ENCODE measurements around the gene IFTAP. TPM values are rescaled to one million over a fixed set of nuclear protein-coding genes. Genes with fewer than 3 reads are reported as not detected.

IFTAP gene
- total RNA-seq, 1 experiment from 2014 or later, result 4.1 TPM

DNA sequence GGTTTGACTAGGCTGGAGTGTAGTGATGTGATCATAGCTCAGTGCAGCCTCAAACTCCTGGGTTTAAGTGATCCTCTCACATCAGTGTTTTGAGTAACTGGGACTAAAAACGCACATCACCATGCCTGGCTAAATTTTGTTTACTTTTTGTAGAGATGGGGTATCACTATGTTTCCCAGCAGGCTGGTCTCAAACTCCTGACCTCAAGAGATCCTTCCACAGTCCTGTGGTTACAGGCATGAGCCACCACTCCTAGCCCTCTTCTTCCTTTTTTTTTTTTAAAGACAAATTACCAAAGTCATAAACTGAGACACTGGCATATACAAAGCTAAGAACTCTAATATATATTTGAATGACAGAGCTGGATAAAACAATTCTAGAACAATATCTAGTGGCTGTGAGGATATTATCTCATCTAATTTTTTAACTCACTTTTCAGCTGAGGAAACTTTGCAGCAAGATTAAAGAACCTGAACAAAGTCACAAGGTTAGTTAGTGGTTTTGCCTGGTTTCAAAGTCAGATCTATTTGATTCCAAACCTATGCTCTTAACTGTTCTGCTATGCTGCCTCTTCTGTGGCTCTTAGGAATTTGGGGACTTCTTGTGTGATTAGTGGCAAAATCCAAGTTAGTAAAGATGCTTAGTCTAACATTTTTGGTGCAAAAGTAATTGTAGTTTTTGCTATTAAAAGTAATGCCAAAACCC, 99.0 kb downstream of the IFTAP start:
- ChIA-PET CTCF (no interaction called here), POLR2A (no interaction called here)

DNA sequence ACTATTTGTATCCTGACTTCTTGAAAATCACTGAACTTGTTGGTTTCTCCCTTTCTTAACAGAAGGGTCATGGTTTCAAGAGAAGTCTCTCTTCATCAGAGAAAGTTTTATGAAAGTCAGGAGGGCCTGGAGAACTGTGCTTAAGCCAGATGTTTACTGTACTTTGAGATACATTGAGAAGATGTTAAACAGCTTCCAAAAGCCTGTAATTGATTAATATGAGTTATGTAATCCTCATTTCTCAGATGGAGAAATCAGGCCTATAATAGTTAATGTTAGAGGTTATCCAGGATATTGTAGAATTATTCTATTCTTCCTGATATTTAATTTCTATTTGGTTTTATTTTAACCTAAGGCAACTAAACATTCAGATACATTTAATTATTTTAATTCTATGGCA, 100.8 kb downstream of the IFTAP start:
- POLR2A ChIA-PET, result no interaction called here

More for the DNA sequence above, 99.0 kb downstream of the IFTAP start:
- Mint-ChIP-seq H3K36me3 (peaks cover 50% of the 10 kb centered on the region), H3K9me3 (peaks cover 78% of the 10 kb centered on the region), H3K4me3 (no peak overlapping the region), H3K4me1 (no peaks in the 10 kb centered on the region), H3K27me3 (ENCODE audit: low read depth) (peaks cover 10% of the 10 kb centered on the region), H3K27ac (no peak overlapping the region)
- ATAC-seq (no peak), DNase-seq (ENCODE audit: low spot score) (no peak)
- TF ChIP-seq ZNF263 (CRISPR knock-in tag; IDR thresholded peaks at IDR 0.05; ENCODE audit: low read depth) (no peak), SMAD3 (CRISPR knock-in tag; IDR thresholded peaks at IDR 0.05; ENCODE audit: borderline replicate concordance) (no peak), OVOL2 (CRISPR knock-in tag; IDR thresholded peaks at IDR 0.05; ENCODE audit: borderline replicate concordance) (no peak)
- TF ChIP-seq, protein P1, sequence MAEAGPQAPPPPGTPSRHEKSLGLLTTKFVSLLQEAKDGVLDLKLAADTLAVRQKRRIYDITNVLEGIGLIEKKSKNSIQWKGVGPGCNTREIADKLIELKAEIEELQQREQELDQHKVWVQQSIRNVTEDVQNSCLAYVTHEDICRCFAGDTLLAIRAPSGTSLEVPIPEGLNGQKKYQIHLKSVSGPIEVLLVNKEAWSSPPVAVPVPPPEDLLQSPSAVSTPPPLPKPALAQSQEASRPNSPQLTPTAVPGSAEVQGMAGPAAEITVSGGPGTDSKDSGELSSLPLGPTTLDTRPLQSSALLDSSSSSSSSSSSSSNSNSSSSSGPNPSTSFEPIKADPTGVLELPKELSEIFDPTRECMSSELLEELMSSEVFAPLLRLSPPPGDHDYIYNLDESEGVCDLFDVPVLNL (CRISPR knock-in tag; IDR thresholded peaks at IDR 0.05; ENCODE audit: borderline replicate concordance, low read depth), result no peak
- TF ChIP-seq, protein P2, sequence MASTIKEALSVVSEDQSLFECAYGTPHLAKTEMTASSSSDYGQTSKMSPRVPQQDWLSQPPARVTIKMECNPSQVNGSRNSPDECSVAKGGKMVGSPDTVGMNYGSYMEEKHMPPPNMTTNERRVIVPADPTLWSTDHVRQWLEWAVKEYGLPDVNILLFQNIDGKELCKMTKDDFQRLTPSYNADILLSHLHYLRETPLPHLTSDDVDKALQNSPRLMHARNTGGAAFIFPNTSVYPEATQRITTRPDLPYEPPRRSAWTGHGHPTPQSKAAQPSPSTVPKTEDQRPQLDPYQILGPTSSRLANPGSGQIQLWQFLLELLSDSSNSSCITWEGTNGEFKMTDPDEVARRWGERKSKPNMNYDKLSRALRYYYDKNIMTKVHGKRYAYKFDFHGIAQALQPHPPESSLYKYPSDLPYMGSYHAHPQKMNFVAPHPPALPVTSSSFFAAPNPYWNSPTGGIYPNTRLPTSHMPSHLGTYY (CRISPR knock-in tag; IDR thresholded peaks at IDR 0.05), result no peak
- TF ChIP-seq, protein P3, sequence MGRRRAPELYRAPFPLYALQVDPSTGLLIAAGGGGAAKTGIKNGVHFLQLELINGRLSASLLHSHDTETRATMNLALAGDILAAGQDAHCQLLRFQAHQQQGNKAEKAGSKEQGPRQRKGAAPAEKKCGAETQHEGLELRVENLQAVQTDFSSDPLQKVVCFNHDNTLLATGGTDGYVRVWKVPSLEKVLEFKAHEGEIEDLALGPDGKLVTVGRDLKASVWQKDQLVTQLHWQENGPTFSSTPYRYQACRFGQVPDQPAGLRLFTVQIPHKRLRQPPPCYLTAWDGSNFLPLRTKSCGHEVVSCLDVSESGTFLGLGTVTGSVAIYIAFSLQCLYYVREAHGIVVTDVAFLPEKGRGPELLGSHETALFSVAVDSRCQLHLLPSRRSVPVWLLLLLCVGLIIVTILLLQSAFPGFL (CRISPR knock-in tag; IDR thresholded peaks at IDR 0.05; ENCODE audit: borderline replicate concordance), result no peak

More for the DNA sequence above, 100.8 kb downstream of the IFTAP start:
- DNase-seq (ENCODE audit: low spot score), result no peak
- Mint-ChIP-seq H3K36me3 (peaks cover 51% of the 10 kb centered on the region), H3K4me3 (no peak overlapping the region), H3K27me3 (ENCODE audit: low read depth) (peaks cover 5% of the 10 kb centered on the region), H3K9me3 (peaks cover 74% of the 10 kb centered on the region), H3K27ac (no peak overlapping the region), H3K4me1 (peaks cover under 1% of the 10 kb centered on the region; the same call in 1 of the 2 replicates)
- CTCF ChIA-PET, result no interaction called here
- TF ChIP-seq, protein P4, sequence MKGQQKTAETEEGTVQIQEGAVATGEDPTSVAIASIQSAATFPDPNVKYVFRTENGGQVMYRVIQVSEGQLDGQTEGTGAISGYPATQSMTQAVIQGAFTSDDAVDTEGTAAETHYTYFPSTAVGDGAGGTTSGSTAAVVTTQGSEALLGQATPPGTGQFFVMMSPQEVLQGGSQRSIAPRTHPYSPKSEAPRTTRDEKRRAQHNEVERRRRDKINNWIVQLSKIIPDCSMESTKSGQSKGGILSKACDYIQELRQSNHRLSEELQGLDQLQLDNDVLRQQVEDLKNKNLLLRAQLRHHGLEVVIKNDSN (CRISPR knock-in tag; IDR thresholded peaks at IDR 0.05), result no peak
- TF ChIP-seq, protein P5, sequence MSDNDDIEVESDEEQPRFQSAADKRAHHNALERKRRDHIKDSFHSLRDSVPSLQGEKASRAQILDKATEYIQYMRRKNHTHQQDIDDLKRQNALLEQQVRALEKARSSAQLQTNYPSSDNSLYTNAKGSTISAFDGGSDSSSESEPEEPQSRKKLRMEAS (CRISPR knock-in tag; IDR thresholded peaks at IDR 0.05), result no peak
- TF ChIP-seq SMAD4 (CRISPR knock-in tag; IDR thresholded peaks at IDR 0.05) (no peak), RORB (CRISPR knock-in tag; IDR thresholded peaks at IDR 0.05) (no peak), ZNF263 (CRISPR knock-in tag; IDR thresholded peaks at IDR 0.05; ENCODE audit: low read depth) (no peak)
- TF ChIP-seq, protein P6, sequence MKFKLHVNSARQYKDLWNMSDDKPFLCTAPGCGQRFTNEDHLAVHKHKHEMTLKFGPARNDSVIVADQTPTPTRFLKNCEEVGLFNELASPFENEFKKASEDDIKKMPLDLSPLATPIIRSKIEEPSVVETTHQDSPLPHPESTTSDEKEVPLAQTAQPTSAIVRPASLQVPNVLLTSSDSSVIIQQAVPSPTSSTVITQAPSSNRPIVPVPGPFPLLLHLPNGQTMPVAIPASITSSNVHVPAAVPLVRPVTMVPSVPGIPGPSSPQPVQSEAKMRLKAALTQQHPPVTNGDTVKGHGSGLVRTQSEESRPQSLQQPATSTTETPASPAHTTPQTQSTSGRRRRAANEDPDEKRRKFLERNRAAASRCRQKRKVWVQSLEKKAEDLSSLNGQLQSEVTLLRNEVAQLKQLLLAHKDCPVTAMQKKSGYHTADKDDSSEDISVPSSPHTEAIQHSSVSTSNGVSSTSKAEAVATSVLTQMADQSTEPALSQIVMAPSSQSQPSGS (CRISPR knock-in tag; IDR thresholded peaks at IDR 0.05; ENCODE audit: borderline replicate concordance, low read depth), result no peak
- TF ChIP-seq, protein P7, sequence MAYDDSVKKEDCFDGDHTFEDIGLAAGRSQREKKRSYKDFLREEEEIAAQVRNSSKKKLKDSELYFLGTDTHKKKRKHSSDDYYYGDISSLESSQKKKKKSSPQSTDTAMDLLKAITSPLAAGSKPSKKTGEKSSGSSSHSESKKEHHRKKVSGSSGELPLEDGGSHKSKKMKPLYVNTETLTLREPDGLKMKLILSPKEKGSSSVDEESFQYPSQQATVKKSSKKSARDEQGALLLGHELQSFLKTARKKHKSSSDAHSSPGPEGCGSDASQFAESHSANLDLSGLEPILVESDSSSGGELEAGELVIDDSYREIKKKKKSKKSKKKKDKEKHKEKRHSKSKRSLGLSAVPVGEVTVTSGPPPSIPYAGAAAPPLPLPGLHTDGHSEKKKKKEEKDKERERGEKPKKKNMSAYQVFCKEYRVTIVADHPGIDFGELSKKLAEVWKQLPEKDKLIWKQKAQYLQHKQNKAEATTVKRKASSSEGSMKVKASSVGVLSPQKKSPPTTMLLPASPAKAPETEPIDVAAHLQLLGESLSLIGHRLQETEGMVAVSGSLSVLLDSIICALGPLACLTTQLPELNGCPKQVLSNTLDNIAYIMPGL (CRISPR knock-in tag; IDR thresholded peaks at IDR 0.05), result no peak
- TF ChIP-seq, protein P3 (CRISPR knock-in tag; IDR thresholded peaks at IDR 0.05; ENCODE audit: borderline replicate concordance), result no peak
- TF ChIP-seq, protein P8, sequence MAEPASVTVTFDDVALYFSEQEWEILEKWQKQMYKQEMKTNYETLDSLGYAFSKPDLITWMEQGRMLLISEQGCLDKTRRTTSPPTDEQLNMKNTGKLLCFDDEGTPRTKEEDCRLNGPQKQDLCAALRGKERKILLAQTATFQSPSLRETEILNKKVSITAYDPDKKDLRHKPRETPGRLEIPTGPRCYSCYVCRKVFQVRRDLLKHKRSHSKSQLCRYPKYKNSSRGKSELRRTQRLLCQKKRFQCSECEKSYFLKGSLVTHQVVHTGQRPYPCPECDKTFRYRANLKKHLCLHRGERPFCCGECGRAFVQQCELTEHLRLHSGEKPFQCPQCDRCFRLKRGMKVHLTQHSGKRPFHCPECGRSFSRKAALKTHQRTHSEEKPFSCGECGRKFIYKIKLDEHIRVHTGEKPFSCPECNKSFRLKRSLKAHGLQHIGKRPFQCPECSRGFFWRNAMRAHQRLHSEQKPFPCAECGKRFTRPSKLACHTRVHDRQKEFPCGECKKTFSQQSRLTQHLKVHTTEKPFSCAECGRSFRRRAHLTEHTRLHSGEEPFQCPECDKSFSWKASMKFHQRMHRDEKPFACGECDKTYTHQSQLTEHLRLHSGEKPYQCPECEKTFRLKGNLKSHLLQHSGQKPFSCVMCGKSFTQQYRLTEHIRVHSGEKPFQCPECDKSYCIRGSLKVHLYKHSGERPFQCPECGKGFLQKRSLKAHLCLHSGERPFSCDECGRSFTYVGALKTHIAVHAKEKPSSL (CRISPR knock-in tag; conservative IDR thresholded peaks at IDR 0.05), result no peak
- TF ChIP-seq, protein P9, sequence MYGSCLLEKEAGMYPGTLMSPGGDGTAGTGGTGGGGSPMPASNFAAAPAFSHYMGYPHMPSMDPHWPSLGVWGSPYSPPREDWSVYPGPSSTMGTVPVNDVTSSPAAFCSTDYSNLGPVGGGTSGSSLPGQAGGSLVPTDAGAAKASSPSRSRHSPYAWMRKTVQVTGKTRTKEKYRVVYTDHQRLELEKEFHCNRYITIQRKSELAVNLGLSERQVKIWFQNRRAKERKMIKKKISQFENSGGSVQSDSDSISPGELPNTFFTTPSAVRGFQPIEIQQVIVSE (CRISPR knock-in tag; IDR thresholded peaks at IDR 0.05; ENCODE audit: borderline replicate concordance), result no peak
- ATAC-seq, result no peak
